NK-92 (cell line): ENCODE data around the gene OR2Y1.
"Not testable (repeated sequence)": the region's sequence is repeated elsewhere in the genome, so short reads cannot be mapped to it uniquely, and the experiment has no call there.

Experiments
- DNase-seq: peaks from one replicate; lab custom pipeline; 2025; ENCODE audit not compliant: unreplicated experiment; lab: John Stamatoyannopoulos, UW

Gene OR2Y1

GRCh38 chr5:180740953-180741352 lies 1.1 kb upstream of the OR2Y1 start:
- DNase-seq = not testable (repeated sequence)

GRCh38 chr5:180739271-180739670 lies 587 bp downstream of the OR2Y1 start:
- no peak for DNase-seq

GRCh38 chr5:180736536-180736935 lies 3.3 kb downstream of the OR2Y1 start:
- DNase-seq = no peak

- no peak for DNase-seq
Observed at GRCh38 chr5:180724944-180725343, 14.9 kb downstream of the OR2Y1 start.

- DNase-seq = no peak
Observed at GRCh38 chr5:180723936-180724335, 15.9 kb downstream of the OR2Y1 start.

- DNase-seq = no peak
Observed at GRCh38 chr5:180720486-180720885, 19.4 kb downstream of the OR2Y1 start.

GRCh38 chr5:180719781-180720180 lies 20.1 kb downstream of the OR2Y1 start:
- no peak for DNase-seq

- no peak for DNase-seq
Observed at GRCh38 chr5:180718810-180719453, 20.9 kb downstream of the OR2Y1 start.

GRCh38 chr5:180717989-180718388 lies 21.9 kb downstream of the OR2Y1 start:
- DNase-seq = no peak

- DNase-seq = no peak
Observed at GRCh38 chr5:180704362-180704761, 35.5 kb downstream of the OR2Y1 start.

- no peak for DNase-seq
Observed at GRCh38 chr5:180703912-180704311, 35.9 kb downstream of the OR2Y1 start.

GRCh38 chr5:180703371-180703770 lies 36.5 kb downstream of the OR2Y1 start:
- not testable (repeated sequence) for DNase-seq

GRCh38 chr5:180700440-180700839 lies 39.4 kb downstream of the OR2Y1 start:
- not testable (repeated sequence) for DNase-seq

- no peak for DNase-seq
Observed at GRCh38 chr5:180699042-180699441, 40.8 kb downstream of the OR2Y1 start.

GRCh38 chr5:180696116-180696515 lies 43.7 kb downstream of the OR2Y1 start:
- DNase-seq = no peak

GRCh38 chr5:180692429-180692828 lies 47.4 kb downstream of the OR2Y1 start:
- no peak for DNase-seq

- DNase-seq = no peak
Observed at GRCh38 chr5:180691046-180691445, 48.8 kb downstream of the OR2Y1 start.

- no peak for DNase-seq
Observed at GRCh38 chr5:180690562-180690961, 49.3 kb downstream of the OR2Y1 start.

- no peak for DNase-seq
Observed at GRCh38 chr5:180689775-180690174, 50.1 kb downstream of the OR2Y1 start.
